IMR-90 (cell line): ENCODE results near the gene CCP110. TPM values are rescaled to one million over a fixed set of nuclear protein-coding genes. Genes with fewer than 3 reads are reported as not detected.

Experiments used
- ATAC-seq: fragments of 200-7000 bp; cut with Tn5 transposase; 2 replicates; pipeline ENCODE4 v1.9.1; 2020; ENCODE audit warnings: low read depth, mild to moderate bottlenecking, moderate library complexity
- BruUV-seq: library from RNA; stranded (reverse); fragments of 400-500 nt; replicated peaks from 2 replicates; lab custom pipeline; 2021; lab: Mats Ljungman, UMichigan
- CTCF ChIA-PET: fragments of 300-600 bp; formaldehyde crosslinking; extraction: SDS; loops from one replicate; lab custom pipeline; 2021; ENCODE audit warnings: antibody characterized with exemption; lab: Yijun Ruan, JAX
- POLR2A ChIA-PET: fragments of 300-600 bp; sonication (Branson Sonifier 250); formaldehyde crosslinking; loops from one replicate; lab custom pipeline; 2022; ENCODE audit warnings: antibody characterized with exemption; ENCODE audit not compliant: unreplicated experiment; lab: Charles Lee
- DNase-seq: peaks from one replicate; pipeline ENCODE4 v3.0.0; 2013
- H2AFZ ChIP-seq: replicated peaks from 2 replicates; pipeline ENCODE3; 2013; ENCODE audit warnings: low read length, mild to moderate bottlenecking; ENCODE audit not compliant: poor library complexity
- H2AK5ac ChIP-seq: 2 replicates; pipeline ENCODE4 v1.6.1; 2013; ENCODE audit warnings: low read depth, low read length, inconsistent platforms
- H2AK9ac ChIP-seq: replicated peaks from 2 replicates; pipeline ENCODE3; 2013; ENCODE audit warnings: mild to moderate bottlenecking, low read depth, low read length, moderate library complexity; ENCODE audit not compliant: poor library complexity
- H2BK120ac ChIP-seq: 2 replicates; pipeline ENCODE4 v1.6.1; 2013; ENCODE audit warnings: low read depth, low read length, inconsistent platforms
- H2BK15ac ChIP-seq: 3 replicates; pipeline ENCODE4 v1.6.1; 2013; ENCODE audit warnings: low read depth, low read length, inconsistent platforms
- H2BK20ac ChIP-seq: 2 replicates; pipeline ENCODE4 v1.6.1; 2013; ENCODE audit warnings: low read depth, mild to moderate bottlenecking, inconsistent platforms, low read length, moderate library complexity
- H2BK5ac ChIP-seq: 2 replicates; pipeline ENCODE4 v1.6.1; 2013; ENCODE audit warnings: mild to moderate bottlenecking, low read depth, low read length, inconsistent platforms; ENCODE audit not compliant: poor library complexity, severe bottlenecking
- H3K14ac ChIP-seq: replicated peaks from 2 replicates; pipeline ENCODE4 v1.6.1; 2013; ENCODE audit warnings: low read depth, low read length, inconsistent platforms
- H3K18ac ChIP-seq: 2 replicates; pipeline ENCODE4 v1.6.1; 2013; ENCODE audit warnings: low read depth, low read length, control low read depth
- H3K23ac ChIP-seq: 2 replicates; pipeline ENCODE4 v1.6.1; 2013; ENCODE audit warnings: low read depth, low read length, inconsistent platforms
- H3K27ac ChIP-seq: 2 replicates; pipeline ENCODE4 v1.5.1; 2013; ENCODE audit warnings: mild to moderate bottlenecking, control low read depth, low read length; ENCODE audit not compliant: insufficient read depth
- H3K27me3 ChIP-seq: 2 replicates; pipeline ENCODE4 v1.6.1; 2013; ENCODE audit warnings: low read length; ENCODE audit not compliant: control insufficient read depth, insufficient read depth
- H3K36me3 ChIP-seq: 2 replicates; pipeline ENCODE4 v1.6.1; 2013; ENCODE audit warnings: low read length, mixed read lengths; ENCODE audit not compliant: control insufficient read depth, insufficient read depth
- H3K4ac ChIP-seq: 2 replicates; pipeline ENCODE4 v1.6.1; 2013; ENCODE audit warnings: low read depth, low read length, inconsistent platforms
- H3K4me1 ChIP-seq: 2 replicates; pipeline ENCODE4 v1.6.1; 2013; ENCODE audit warnings: low read length, mixed read lengths; ENCODE audit not compliant: control insufficient read depth, insufficient read depth
- H3K4me2 ChIP-seq: 2 replicates; pipeline ENCODE4 v1.6.1; 2013; ENCODE audit warnings: low read depth, mild to moderate bottlenecking, control low read depth, low read length, moderate library complexity
- H3K4me3 ChIP-seq: 2 replicates; pipeline ENCODE4 v1.5.1; 2013; ENCODE audit warnings: low read depth, mild to moderate bottlenecking, control low read depth, low read length, moderate library complexity; ENCODE audit not compliant: insufficient read depth
- H3K56ac ChIP-seq: 2 replicates; pipeline ENCODE4 v1.6.1; 2013; ENCODE audit warnings: low read length, inconsistent platforms; ENCODE audit not compliant: insufficient read depth; ENCODE audit errors: extremely low read depth
- H3K79me1 ChIP-seq, 2 experiments: 2 replicates each; pipeline ENCODE4 v1.6.1; 2013; ENCODE audit warnings: low read length in 2 of 2, inconsistent platforms in 1 of 2, low read depth in 1 of 2
- H3K9ac ChIP-seq: 2 replicates; pipeline ENCODE4 v1.6.1; 2013; ENCODE audit warnings: low read depth, low read length, control low read depth
- H3K9me1 ChIP-seq: 2 replicates; pipeline ENCODE4 v1.6.1; 2013; ENCODE audit warnings: low read length, inconsistent platforms; ENCODE audit not compliant: insufficient read depth
- H3K9me3 ChIP-seq: 2 replicates; pipeline ENCODE4 v1.6.1; 2013; ENCODE audit warnings: low read length; ENCODE audit not compliant: control insufficient read depth, insufficient read depth
- H4K20me1 ChIP-seq: 2 replicates; pipeline ENCODE4 v1.6.1; 2013; ENCODE audit warnings: low read length, inconsistent platforms; ENCODE audit not compliant: insufficient read depth
- H4K5ac ChIP-seq: 2 replicates; pipeline ENCODE4 v1.6.1; 2013; ENCODE audit warnings: mild to moderate bottlenecking, low read depth, low read length, control low read depth
- H4K8ac ChIP-seq, 2 experiments: 2 replicates each; pipeline ENCODE4 v1.6.1; 2013; ENCODE audit warnings: low read depth in 2 of 2, low read length in 2 of 2, control low read depth in 1 of 2, inconsistent platforms in 1 of 2
- H4K91ac ChIP-seq: 2 replicates; pipeline ENCODE4 v1.6.1; 2013; ENCODE audit warnings: low read depth, low read length, inconsistent platforms; ENCODE audit not compliant: insufficient read depth
- CEBPB ChIP-seq: IDR thresholded peaks from 2 replicates; pipeline ENCODE4 v1.6.1; 2012; ENCODE audit warnings: low read depth, low read length, improper control_type of control experiment
- MAZ ChIP-seq: IDR thresholded peaks from 2 replicates; pipeline ENCODE4 v1.6.1; 2012; ENCODE audit warnings: low read depth, mild to moderate bottlenecking, low read length, improper control_type of control experiment, moderate library complexity, borderline replicate concordance
- WGBS, 2 experiments: methylation state at CpG; one replicate each; pipeline versions ENCODE4 v1.1.5 to v1.1.7; 2013; ENCODE audit warnings: missing lambda C conversion rate in 2 of 2; ENCODE audit not compliant: insufficient read length in 1 of 2; ENCODE audit errors: extremely low coverage in 2 of 2; 5-methylcytosine and 5-hydroxymethylcytosine counted together
- dilution Hi-C: fragments of 300-500 bp; cut with HindIII; formaldehyde crosslinking; loops from one replicate; pipeline ENCODE4 v1.14.3; 2018; ENCODE audit warnings: low sequenced_read_pairs; ENCODE audit not compliant: unreplicated experiment
- in situ Hi-C: fragments of 300-500 bp; cut with MboI; formaldehyde crosslinking; loops from 3 replicates; pipeline ENCODE4 v1.14.3; 2019; ENCODE audit warnings: low sequenced_read_pairs, inconsistent platforms, mixed read lengths
- intact Hi-C: fragments of 100-400 bp; cut with micrococcal nuclease; formaldehyde crosslinking; loops from 2 replicates; pipeline ENCODE4 v1.10.0; 2022
- polyA plus RNA-seq, 3 experiments: library from polyadenylated mRNA; depleted of rRNA; stranded (reverse); fragments of >200 nt; gene quantifications; 2 replicates each; pipeline ENCODE4 v1.2.3, GENCODE V29; 2012; ENCODE audit warnings: low replicate concordance in 1 of 3
- total RNA-seq: library from RNA; depleted of rRNA; stranded (reverse); fragments of >200 nt; gene quantifications from 2 replicates; pipeline ENCODE4 v1.2.3, GENCODE V29; 2012

The CCP110 gene
- total and polyA plus RNA-seq, 2 of the 4 experiments (the other 2 are of a cell fraction): 4.7 to 7.7 TPM

- whole genome bisulfite sequencing, 2 experiments: no CpG with 5 or more reads among the region's 3 CpGs
- CTCF ChIA-PET: no interaction called here
- dilution Hi-C loops: no loop called here
These were observed 4.9 kb downstream of the CCP110 start for GRCh38 chr16:19528666-19529065.

More at GRCh38 chr16:19528666-19529065, 4.9 kb downstream of the CCP110 start:
- no peak overlapping the region for H2BK20ac ChIP-seq
- DNase-seq (no peak), ATAC-seq (no peak)
- no peak overlapping the region for H2BK120ac ChIP-seq
- no peak overlapping the region for H3K4me3 ChIP-seq
- peaks cover 18 to 29% of the 10 kb centered on the region in 2 experiments for H3K79me1 ChIP-seq
- no peak overlapping the region for H3K18ac ChIP-seq
- no peak overlapping the region for H2BK5ac ChIP-seq
- no peak overlapping the region for H3K4ac ChIP-seq
- POLR2A ChIA-PET: interaction anchor here (0.5 kb wide), 1 partner anchor 168 kb away, joined by 3 read pairs; no protein-coding TSS in a partner anchor
- H2BK15ac ChIP-seq: no peak overlapping the region
- H4K20me1 ChIP-seq: no peaks in the 10 kb centered on the region
- no peaks in the 10 kb centered on the region for H3K4me1 ChIP-seq
- no peaks in the 10 kb centered on the region for H3K27me3 ChIP-seq
- peaks cover 3% of the 10 kb centered on the region; the same call in 1 of the 2 replicates for H3K36me3 ChIP-seq
- H3K9ac ChIP-seq: no peak overlapping the region
- H3K9me1 ChIP-seq: no peaks in the 10 kb centered on the region; the same call in 1 of the 2 replicates
- intact Hi-C loops: no loop called here
- no peak overlapping the region for H4K91ac ChIP-seq
- no peak overlapping the region for H2AFZ ChIP-seq
- no peak overlapping the region for H4K5ac ChIP-seq
- H4K8ac ChIP-seq: no peak overlapping the region
- H2AK9ac ChIP-seq: no peak overlapping the region
- no peak overlapping the region for H2AK5ac ChIP-seq
- in situ Hi-C loops: no loop called here
- H3K4me2 ChIP-seq: no peak overlapping the region
- TF ChIP-seq MAZ: no peak
- TF ChIP-seq CEBPB: peak; percentile 47
- no peak overlapping the region for H3K23ac ChIP-seq
- no peak overlapping the region for H3K56ac ChIP-seq
- no peaks in the 10 kb centered on the region for H3K9me3 ChIP-seq
- no TSS peak for BruUV-seq
- no peak overlapping the region for H3K27ac ChIP-seq
- H3K14ac ChIP-seq: no peak overlapping the region
